ENCODE measurements around the gene TUSC2. TPM values are rescaled to one million over a fixed set of nuclear protein-coding genes. Genes with fewer than 3 reads are reported as not detected.

TUSC2 gene
- total and polyA plus RNA-seq, 9 of the 15 experiments (the other 6 are each of a cell fraction or from before 2014, with no cell fraction given), result 2.8 to 67.5 (median 25.8) TPM

- TF ChIP-seq REST (IDR thresholded peaks at IDR 0.05; ENCODE audit: borderline replicate concordance) (peak; percentile 55), REST (CRISPR knock-in tag; IDR thresholded peaks at IDR 0.05; ENCODE audit: low read depth) (no peak), L3MBTL2 (IDR thresholded peaks at IDR 0.05) (peak; percentile 28; the same call in 1 of the 2 replicates), E2F4 (CRISPR knock-in tag; IDR thresholded peaks at IDR 0.05; ENCODE audit: low read depth) (no peak), YY1 (IDR thresholded peaks at IDR 0.05; ENCODE audit: borderline replicate concordance in 1 of 3, control insufficient read depth in 1 of 3, extremely low read depth in 1 of 3, insufficient read depth in 3 of 3, insufficient read length in 1 of 3, insufficient replicate concordance in 2 of 3, low read depth in 1 of 3, low read length in 2 of 3) (peak in 1 of 3 experiments; percentile 41), MTA3 (IDR thresholded peaks at IDR 0.05; ENCODE audit: borderline replicate concordance) (peak; percentile 35; the same call in 1 of the 2 replicates), ARID4B (CRISPR knock-in tag; IDR thresholded peaks at IDR 0.05) (peak; percentile 56; the same call in 1 of the 2 replicates), TFAM (CRISPR knock-in tag; conservative IDR thresholded peaks at IDR 0.05) (no peak), CTBP1 (IDR thresholded peaks at IDR 0.05; ENCODE audit: borderline replicate concordance) (peak; percentile 51; the same call in 1 of the 2 replicates), CHD2 (IDR thresholded peaks at IDR 0.05; ENCODE audit: low read depth, low read length) (peak; percentile 63), LCOR (CRISPR knock-in tag; IDR thresholded peaks at IDR 0.05) (0 out of 2 replicates have a peak, but pooled peaks have one; percentile 37), ZNF384 (IDR thresholded peaks at IDR 0.05; ENCODE audit: low read depth, low read length) (0 out of 2 replicates have a peak, but pooled peaks have one; percentile 4), ZFX (CRISPR knock-in tag; IDR thresholded peaks at IDR 0.05) (peak; percentile 29)
Observed at GRCh38 chr3:50327943-50328691, at the start of gene TUSC2 (continued).
